Naive B cell (primary cell): ENCODE measurements around the gene RIPOR3. TPM values are rescaled to one million over a fixed set of nuclear protein-coding genes. Genes with fewer than 3 reads are reported as not detected.
A peak's percentile ranks its signal among the peaks of the same experiment; 100 is the strongest.
"Not testable (repeated sequence)": the region's sequence is repeated elsewhere in the genome, so short reads cannot be mapped to it uniquely, and the experiment has no call there.

Source experiments
- ATAC-seq, 2 donors: fragments of 150-1000 bp; cut with Tn5 transposase; 2 replicates each; pipeline ENCODE4 v1.10.0; 2021; ENCODE audit warnings: low read depth in 2 of 2, mild to moderate bottlenecking in 2 of 2, moderate library complexity in 2 of 2
- DNase-seq: peaks from one replicate; pipeline ENCODE4 v3.0.0; 2022
- H3K27ac Mint-ChIP-seq, 6 donors: one replicate each; pipeline ENCODE4 v1.8.0; 2020 to 2022; ENCODE audit warnings: mild to moderate bottlenecking in 6 of 6, mixed read lengths in 6 of 6, moderate library complexity in 5 of 6, inconsistent platforms in 2 of 6
- H3K27me3 Mint-ChIP-seq, 3 donors: one replicate each; pipeline ENCODE4 v1.8.0; 2021 to 2022; ENCODE audit warnings: mixed read lengths in 3 of 3, mild to moderate bottlenecking in 1 of 3
- H3K36me3 Mint-ChIP-seq, 2 donors: one replicate each; pipeline ENCODE4 v1.8.0; 2020 to 2022; ENCODE audit warnings: mixed read lengths in 2 of 2, inconsistent platforms in 1 of 2, mild to moderate bottlenecking in 1 of 2
- H3K4me1 Mint-ChIP-seq, 3 donors: one replicate each; pipeline ENCODE4 v1.8.0; 2020 to 2022; ENCODE audit warnings: mixed read lengths in 3 of 3, inconsistent platforms in 1 of 3, mild to moderate bottlenecking in 1 of 3, moderate library complexity in 1 of 3
- H3K4me3 Mint-ChIP-seq, 8 donors: one replicate each; pipeline ENCODE4 v1.8.0; 2020 to 2022; ENCODE audit warnings: mild to moderate bottlenecking in 8 of 8, mixed read lengths in 8 of 8, moderate library complexity in 8 of 8, inconsistent platforms in 2 of 8
- H3K9me3 Mint-ChIP-seq, 7 donors: one replicate each; pipeline ENCODE4 v1.8.0; 2020 to 2022; ENCODE audit warnings: mixed read lengths in 7 of 7, mild to moderate bottlenecking in 5 of 7, inconsistent platforms in 2 of 7, moderate library complexity in 1 of 7
- polyA plus RNA-seq, 6 donors: library from polyadenylated mRNA; unstranded; fragments of 300-500 nt; fragmentation: Illumina TruSeq; gene quantifications; one replicate each; pipeline ENCODE4 v1.2.3, GENCODE V29; 2021; ENCODE audit warnings: low read depth in 6 of 6

The RIPOR3 gene
- polyA plus RNA-seq, 6 donors from 2014 or later, result 1.4 to 3.0 (median 2.1) TPM; not detected in 1

DNA sequence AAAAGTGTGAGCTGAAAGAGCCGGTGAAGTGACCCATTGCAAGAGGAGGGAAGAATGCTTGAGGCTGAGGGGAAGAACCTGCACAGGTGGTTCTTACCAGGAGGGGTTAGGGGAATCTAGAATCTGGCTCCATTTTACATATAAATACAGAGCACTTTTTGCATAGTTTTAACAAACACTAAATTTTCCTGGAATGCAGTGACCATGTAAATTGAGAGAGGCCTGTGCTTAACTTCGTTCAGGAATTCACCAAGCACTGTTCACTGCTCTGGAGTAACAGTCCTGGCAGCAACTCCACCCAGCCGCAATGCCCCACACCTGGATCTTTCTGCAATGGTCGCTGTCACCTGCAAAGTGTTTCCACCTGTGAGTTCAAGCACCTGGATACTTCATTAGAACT is 13.2 kb upstream of the RIPOR3 start:
- Mint-ChIP-seq H3K4me3 (no peak overlapping the region), H3K9me3 (peaks cover 0 to 3% (median 0%) of the 10 kb centered on the region in 7 donors), H3K4me1 (no peaks in the 10 kb centered on the region), H3K27ac (no peak overlapping the region), H3K27me3 (peaks cover 19 to 59% (median 45%) of the 10 kb centered on the region in 3 donors), H3K36me3 (no peaks in the 10 kb centered on the region)
- ATAC-seq, result no peak
- DNase-seq, result no peak

- H3K36me3 Mint-ChIP-seq, ATAC-seq, H3K9me3 Mint-ChIP-seq, H3K27ac Mint-ChIP-seq, H3K4me1 Mint-ChIP-seq, H3K4me3 Mint-ChIP-seq, DNase-seq: not testable (repeated sequence)
- peaks cover 18 to 62% (median 43%) of the 10 kb centered on the region in 3 donors for H3K27me3 Mint-ChIP-seq
Measured at GRCh38 chr20:50703651-50704438, 12.5 kb upstream of the RIPOR3 start.

GRCh38 chr20:50701041-50701963 is 10.0 kb upstream of the RIPOR3 start:
- H3K9me3 Mint-ChIP-seq, result peaks cover 0 to 3% (median 0%) of the 10 kb centered on the region in 7 donors
- H3K4me1 Mint-ChIP-seq, result no peaks in the 10 kb centered on the region
- DNase-seq, result no peak
- no peak overlapping the region for H3K27ac Mint-ChIP-seq
- no peak for ATAC-seq
- H3K27me3 Mint-ChIP-seq, result peaks cover 15 to 60% (median 43%) of the 10 kb centered on the region in 3 donors
- H3K36me3 Mint-ChIP-seq, result no peaks in the 10 kb centered on the region
- H3K4me3 Mint-ChIP-seq, result no peak overlapping the region

GRCh38 chr20:50699688-50700087 is 8.3 kb upstream of the RIPOR3 start:
- Mint-ChIP-seq H3K9me3 (peaks cover 0 to 3% (median 0%) of the 10 kb centered on the region in 7 donors), H3K27ac (no peak overlapping the region)

GRCh38 chr20:50698255-50698654 is 6.9 kb upstream of the RIPOR3 start:
- H3K27me3 Mint-ChIP-seq, result peaks cover 13 to 46% (median 35%) of the 10 kb centered on the region in 3 donors
- H3K27ac Mint-ChIP-seq, H3K9me3 Mint-ChIP-seq, H3K36me3 Mint-ChIP-seq, H3K4me3 Mint-ChIP-seq, ATAC-seq, H3K4me1 Mint-ChIP-seq, DNase-seq: not testable (repeated sequence)

More at GRCh38 chr20:50699688-50700087, 8.3 kb upstream of the RIPOR3 start:
- Mint-ChIP-seq H3K4me3 (no peak overlapping the region), H3K27me3 (peaks cover 10 to 50% (median 37%) of the 10 kb centered on the region in 3 donors), H3K4me1 (no peaks in the 10 kb centered on the region), H3K36me3 (no peaks in the 10 kb centered on the region)
- ATAC-seq (no peak), DNase-seq (no peak)

DNA sequence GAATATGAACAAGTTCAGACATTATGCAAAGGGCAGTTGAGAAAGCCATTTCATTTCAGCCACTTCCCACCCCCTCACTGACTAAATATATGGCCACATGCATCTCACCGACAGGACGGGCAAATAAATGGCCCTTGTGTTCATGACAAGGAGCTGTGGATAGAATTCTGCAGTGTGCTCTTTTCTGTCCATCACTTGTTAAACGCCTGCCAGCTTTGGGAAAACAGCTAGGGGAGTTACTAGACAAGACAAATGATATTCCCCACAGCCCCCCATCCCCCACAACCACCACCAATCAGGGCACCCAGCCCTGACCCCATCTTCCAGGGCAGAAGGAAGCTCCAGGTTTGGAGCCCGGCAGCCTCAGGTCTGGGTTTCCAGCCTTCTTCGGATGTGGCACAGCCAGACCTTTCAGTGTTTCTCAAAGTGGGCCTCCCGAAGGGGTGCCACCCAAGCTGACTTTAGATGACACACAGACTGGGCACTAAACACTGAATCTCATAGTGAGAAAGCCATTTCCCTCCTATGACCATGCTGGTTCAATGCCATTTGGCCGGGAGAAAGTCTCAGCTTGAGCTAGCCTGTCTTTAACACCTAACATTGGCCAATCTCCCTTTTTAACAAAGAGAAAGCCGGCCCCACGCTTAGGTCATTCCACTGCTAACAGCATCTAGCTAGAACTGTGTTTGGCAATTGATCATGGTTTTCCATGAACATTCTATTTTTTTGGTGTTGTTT is 4.0 kb upstream of the RIPOR3 start:
- H3K27ac Mint-ChIP-seq, result peak overlapping the region in 1 of 6 donors; percentile 45
- peaks cover 30 to 55% (median 42%) of the 10 kb centered on the region in 3 donors for H3K27me3 Mint-ChIP-seq

DNA sequence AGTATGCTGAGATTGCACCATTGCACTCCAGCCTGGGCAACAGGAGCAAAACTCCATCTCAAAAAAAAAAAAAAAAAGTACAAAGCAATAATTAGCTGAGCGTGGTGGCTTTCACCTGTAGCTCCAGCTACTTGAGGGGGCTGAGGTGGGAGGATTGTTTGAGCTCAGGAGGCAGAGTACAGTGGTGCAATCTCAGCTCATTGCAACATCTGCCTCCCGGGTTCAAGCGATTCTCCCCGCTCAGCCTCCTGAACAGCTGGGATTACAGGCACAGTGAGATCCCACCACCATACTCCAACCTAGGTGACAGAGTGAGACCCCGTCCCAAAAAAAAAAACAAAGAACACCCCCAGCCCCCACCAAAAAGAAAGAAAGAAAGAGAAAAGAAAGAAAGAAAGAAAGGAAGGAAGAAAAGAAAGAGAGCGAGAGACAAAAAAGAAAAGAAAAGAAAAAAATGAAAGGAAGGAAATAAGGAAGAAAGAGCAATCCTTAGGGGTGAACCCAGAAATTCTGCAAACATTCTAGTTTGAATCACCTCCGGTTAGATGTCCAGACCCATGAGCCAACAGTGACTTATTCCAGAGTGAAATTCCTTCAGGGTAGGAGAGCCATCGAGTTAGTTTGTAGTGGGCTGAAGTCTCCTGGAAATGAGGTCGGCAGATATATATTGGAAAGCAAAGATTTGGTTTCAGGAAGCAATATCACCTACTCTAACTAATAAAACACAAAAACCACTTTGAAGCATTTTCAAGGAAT is 3.2 kb upstream of the RIPOR3 start:
- ATAC-seq (no peak), DNase-seq (no peak)
- no peaks in the 10 kb centered on the region for H3K36me3 Mint-ChIP-seq
- H3K27me3 Mint-ChIP-seq, result peaks cover 35 to 59% (median 47%) of the 10 kb centered on the region in 3 donors
- H3K4me1 Mint-ChIP-seq, result peaks cover 6 to 18% (median 14%) of the 10 kb centered on the region in 3 donors
- H3K9me3 Mint-ChIP-seq, result peaks cover 0 to 1% (median 0%) of the 10 kb centered on the region in 7 donors
- peak overlapping the region in 2 of 6 donors; percentile 44 to 45 for H3K27ac Mint-ChIP-seq
- no peak overlapping the region for H3K4me3 Mint-ChIP-seq

More for the DNA sequence above, 4.0 kb upstream of the RIPOR3 start:
- DNase-seq (no peak), ATAC-seq (no peak)
- H3K36me3 Mint-ChIP-seq, result no peaks in the 10 kb centered on the region
- peaks cover 0 to 3% (median 0%) of the 10 kb centered on the region in 7 donors for H3K9me3 Mint-ChIP-seq
- peaks cover 6 to 18% (median 13%) of the 10 kb centered on the region in 3 donors for H3K4me1 Mint-ChIP-seq
- H3K4me3 Mint-ChIP-seq, result no peak overlapping the region

GRCh38 chr20:50693001-50693400 is 1.7 kb upstream of the RIPOR3 start:
- Mint-ChIP-seq H3K36me3 (no peaks in the 10 kb centered on the region), H3K9me3 (no peaks in the 10 kb centered on the region), H3K27ac (no peak overlapping the region), H3K4me1 (peaks cover 6 to 18% (median 14%) of the 10 kb centered on the region in 3 donors), H3K27me3 (peaks cover 38 to 57% (median 52%) of the 10 kb centered on the region in 3 donors), H3K4me3 (no peak overlapping the region)
- no peak for DNase-seq
- ATAC-seq, result no peak

DNA sequence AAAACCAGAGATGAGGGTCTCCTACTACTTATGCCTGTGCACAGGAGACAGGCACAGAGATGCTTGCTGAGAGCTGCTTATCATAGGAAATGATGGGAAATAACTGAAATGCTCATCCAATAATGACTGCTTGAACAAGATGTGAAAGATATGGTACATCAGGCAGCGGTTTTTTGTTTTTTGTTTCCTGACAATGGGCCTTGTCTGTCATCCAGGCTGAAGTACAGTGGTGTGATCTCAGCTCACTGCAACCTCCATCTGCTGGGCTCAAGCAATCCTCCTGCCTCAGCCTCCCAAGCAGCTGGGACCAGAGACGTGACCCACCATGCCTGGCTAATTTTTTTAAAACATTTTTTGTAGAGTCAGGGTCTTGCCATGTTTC is 1.2 kb upstream of the RIPOR3 start:
- DNase-seq, result no peak
- H3K27me3 Mint-ChIP-seq, result peaks cover 38 to 53% (median 49%) of the 10 kb centered on the region in 3 donors
- no peak overlapping the region for H3K4me3 Mint-ChIP-seq
- H3K27ac Mint-ChIP-seq, result no peak overlapping the region
- no peaks in the 10 kb centered on the region for H3K36me3 Mint-ChIP-seq
- peaks cover 6 to 18% (median 14%) of the 10 kb centered on the region in 3 donors for H3K4me1 Mint-ChIP-seq
- no peaks in the 10 kb centered on the region for H3K9me3 Mint-ChIP-seq
- ATAC-seq, result no peak

GRCh38 chr20:50691573-50692551 is 520 bp upstream of the RIPOR3 start:
- Mint-ChIP-seq H3K36me3 (no peaks in the 10 kb centered on the region), H3K4me1 (peaks cover 6 to 18% (median 14%) of the 10 kb centered on the region in 3 donors), H3K27ac (no peak overlapping the region), H3K9me3 (no peaks in the 10 kb centered on the region), H3K4me3 (peak overlapping the region in 5 of 8 donors; percentile 10 to 51 (median 44)), H3K27me3 (peaks cover 43 to 55% (median 53%) of the 10 kb centered on the region in 3 donors)
- ATAC-seq, result no peak
- DNase-seq, result no peak

DNA sequence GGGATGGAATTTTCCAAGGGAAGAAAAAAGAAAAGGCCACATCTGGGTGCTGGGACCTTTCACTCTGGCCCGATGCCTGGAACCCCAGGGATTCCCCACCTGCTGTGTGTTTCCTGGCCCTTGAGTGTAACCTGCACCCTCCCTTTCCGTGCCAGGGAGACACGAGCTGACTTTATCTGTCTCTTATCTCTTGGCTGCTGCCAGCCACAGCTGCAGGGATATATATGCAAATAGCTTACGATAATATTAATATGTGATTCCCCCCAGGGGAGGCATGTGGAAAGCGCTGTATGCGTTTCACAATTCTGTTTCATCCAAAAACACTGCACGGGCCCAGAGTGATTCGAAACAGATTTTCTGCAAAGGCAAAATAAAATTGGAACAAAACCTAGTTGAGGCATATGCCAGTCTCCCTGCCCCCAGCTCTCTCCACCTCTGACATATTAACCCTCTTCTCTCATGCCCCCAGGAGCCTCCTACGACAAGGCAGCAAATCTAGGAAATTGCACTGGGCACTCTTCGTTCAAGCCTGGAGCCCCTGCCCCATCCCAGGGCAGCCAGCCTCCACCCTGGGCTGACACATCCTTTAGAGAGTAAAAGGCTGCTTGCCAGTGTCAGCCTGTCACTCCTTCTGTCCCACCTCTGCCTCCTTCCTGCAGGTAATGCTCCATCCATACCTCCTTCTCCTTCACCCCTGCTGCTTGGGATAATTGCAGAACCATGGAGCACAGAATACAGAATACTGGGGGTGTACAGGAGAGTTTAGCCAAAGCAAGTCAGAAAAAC is 1.3 kb downstream of the RIPOR3 start:
- Mint-ChIP-seq H3K4me1 (peaks cover 6 to 18% (median 14%) of the 10 kb centered on the region in 3 donors), H3K27ac (no peak overlapping the region), H3K27me3 (peaks cover 44 to 56% (median 52%) of the 10 kb centered on the region in 3 donors), H3K4me3 (no peak overlapping the region), H3K9me3 (no peaks in the 10 kb centered on the region), H3K36me3 (no peaks in the 10 kb centered on the region)
- ATAC-seq (no peak), DNase-seq (no peak)
